NOMO-1 (cell line): ENCODE results near the gene MYCBPAP.
"Not testable (repeated sequence)": the region's sequence is repeated elsewhere in the genome, so short reads cannot be mapped to it uniquely, and the experiment has no call there.

Experiments
- DNase-seq, 2 experiments: peaks; one replicate each; lab custom pipeline; 2025; ENCODE audit not compliant: unreplicated experiment in 2 of 2; lab: John Stamatoyannopoulos, UW

The MYCBPAP gene

GRCh38 chr17:50470426-50470825, 37.8 kb upstream of the MYCBPAP start:
- no peak for DNase-seq

DNA sequence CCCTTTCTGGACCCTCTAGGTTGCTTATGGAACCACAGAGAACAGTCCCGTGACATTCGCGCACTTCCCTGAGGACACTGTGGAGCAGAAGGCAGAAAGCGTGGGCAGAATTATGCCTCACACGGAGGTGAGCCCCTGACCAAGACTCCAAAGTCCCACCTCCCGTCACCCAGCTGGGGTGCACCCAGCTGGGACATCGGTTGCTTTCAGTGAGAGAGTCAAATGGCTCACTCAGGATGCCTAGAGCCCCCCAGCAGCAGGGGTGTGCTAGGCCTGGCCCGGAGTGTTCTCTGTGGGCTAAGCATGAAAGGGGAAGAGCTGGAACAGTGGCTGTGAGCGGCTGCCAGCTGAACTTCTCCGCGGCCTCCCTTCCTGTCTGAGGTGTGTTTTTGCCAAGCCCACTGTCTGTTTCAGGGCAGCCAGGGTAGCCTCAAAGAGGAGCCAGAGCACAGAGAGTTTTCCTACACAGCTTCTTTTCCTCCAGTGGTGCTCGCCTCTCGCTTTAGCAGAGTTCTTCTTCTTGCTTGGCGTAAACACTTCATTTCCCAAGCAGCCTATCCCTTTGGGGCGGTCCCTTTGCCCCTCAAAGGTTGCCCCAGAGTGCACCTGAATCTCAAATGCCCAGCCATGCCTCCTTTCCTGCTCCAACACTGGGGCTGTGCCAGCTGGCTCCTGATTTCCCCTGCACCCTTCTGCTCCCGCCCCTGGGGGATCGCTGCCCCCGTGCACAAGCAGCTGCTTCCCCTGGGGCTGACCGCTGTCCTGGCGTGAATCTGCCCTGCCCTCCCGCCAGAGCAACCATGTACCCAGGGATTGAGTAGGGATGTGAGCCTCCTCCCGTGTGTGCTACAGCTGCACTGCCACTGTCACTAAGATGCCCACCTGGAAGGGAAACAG, 37.0 kb upstream of the MYCBPAP start:
- no peak for DNase-seq

- no peak for DNase-seq
These were observed 36.0 kb upstream of the MYCBPAP start for GRCh38 chr17:50472286-50472685.

DNA sequence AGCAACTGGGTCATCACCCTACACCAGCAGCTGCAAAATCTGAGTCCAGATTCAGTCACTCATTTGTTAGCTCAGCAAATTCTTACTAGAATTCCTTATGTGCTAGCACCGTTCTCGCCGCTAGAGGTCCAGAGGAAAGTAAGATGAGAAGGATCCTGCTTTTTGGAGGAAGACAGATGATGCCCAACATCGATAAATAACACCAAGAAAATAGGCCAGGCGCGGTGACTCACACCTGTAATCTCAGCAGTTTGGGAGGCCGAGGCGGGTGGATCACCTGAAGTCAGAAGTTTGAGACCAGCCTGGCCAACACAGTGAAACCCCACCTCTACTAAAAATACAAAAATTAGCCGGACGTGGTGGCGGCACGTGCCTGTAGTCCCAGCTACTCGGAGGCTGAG, 35.5 kb upstream of the MYCBPAP start:
- not testable (repeated sequence) for DNase-seq

DNA sequence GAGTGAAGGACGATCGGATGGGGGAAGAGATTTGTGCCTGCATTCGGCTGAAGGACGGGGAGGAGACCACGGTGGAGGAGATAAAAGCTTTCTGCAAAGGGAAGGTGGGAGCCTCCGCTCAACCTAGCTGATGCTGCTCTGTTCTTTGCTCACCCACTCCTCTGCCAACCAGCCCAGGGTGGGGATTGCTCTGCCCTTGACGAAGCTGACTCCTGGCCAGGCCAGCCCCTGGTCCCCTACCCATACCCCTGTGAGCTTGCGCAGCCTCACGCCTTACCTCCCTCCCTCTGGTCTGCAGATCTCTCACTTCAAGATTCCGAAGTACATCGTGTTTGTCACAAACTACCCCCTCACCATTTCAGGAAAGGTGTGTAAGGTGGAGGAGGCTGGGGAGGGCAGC, 34.3 kb upstream of the MYCBPAP start:
- DNase-seq: no peak

- no peak for DNase-seq
These were observed 33.7 kb upstream of the MYCBPAP start for GRCh38 chr17:50474523-50474922.

DNA sequence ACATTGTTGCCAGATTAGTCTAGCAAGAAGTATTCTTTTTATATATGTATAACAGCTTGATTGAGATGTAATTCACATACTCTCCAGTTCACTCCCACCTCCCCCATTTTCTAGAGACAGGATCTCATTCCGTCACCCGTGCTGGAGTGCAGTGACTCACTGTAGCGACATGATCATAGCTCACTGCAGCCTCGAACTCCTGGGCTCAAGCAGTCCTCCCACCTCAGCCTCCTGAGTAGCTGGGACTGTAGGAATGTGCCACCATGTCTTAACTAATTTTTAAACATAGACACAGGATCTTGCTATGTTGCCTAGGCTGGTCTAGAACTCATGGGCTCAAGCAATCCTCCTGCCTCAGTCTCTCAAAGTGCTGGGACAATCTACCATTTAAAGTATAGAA, 32.9 kb upstream of the MYCBPAP start:
- no peak for DNase-seq

GRCh38 chr17:50475775-50476544, 32.3 kb upstream of the MYCBPAP start:
- DNase-seq: not testable (repeated sequence)

- no peak for DNase-seq
These were observed 31.5 kb upstream of the MYCBPAP start for GRCh38 chr17:50476545-50477315.

DNA sequence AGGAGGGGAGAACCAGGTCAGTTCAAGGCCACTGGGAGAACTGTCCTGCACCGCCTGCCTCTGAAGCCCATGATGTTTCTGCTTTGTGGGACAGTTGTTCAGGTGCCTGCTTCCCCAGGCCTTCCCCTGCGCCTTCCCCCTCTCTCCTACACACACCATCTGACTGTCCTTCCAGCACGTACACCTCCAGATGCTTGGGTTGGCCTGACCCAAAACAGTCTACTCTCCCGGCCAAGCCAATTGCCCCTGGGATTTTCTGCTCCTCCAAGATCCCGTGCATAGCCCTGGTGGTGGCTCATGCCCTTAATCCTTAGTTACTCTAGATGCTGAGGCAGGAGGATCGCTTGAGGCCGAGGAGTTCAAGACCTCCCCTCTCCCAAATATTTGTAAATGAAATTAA, 30.3 kb upstream of the MYCBPAP start:
- no peak for DNase-seq

DNA sequence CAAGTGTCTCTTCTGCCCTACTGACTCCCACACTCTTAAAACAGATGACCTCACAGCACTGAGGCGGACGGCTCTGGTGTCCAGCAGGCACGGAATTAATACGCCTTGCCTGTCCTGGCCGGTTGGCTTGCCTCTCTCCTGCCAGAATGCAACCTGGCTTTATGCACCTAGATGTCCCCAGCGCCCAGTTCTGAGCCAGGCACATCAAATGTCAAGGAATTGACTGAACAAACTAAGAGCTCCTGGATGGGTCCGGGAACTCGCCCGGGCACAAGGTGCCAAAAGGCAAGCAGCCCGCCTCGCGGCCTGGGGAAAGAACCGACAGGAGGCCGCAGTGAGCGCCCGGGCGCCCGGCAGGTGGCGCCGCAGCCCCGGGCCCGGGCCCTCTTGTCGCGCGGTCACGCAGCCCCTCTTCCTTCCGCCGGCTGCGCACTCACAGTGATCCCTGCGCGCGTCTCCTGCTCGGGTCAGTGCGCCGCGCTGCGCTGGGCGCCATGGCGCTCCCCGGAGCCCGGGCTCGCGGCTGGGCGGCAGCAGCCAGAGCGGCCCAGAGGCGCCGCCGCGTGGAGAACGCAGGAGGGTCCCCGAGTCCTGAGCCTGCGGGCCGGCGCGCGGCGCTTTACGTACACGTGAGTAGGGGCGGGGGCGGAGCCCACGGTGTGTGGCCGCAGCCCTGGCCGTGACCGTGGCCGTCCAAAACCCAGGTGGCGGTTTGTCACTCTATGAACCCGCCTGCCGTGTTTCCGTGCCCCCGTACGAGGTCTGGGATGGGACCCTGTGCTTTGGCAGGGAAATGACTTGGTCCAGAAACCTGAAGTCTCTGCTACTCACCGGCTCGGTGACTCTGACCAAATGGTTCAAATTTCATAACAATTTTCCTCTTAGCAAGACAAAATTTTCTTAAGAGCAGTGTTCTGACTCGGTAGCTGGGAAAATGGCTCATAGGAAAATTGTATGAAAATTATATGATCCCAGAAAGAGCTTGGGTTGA, 29.6 kb upstream of the MYCBPAP start, which contains the start of gene RSAD1:
Gene RSAD1 (plus strand): TSS at position 470 of the 991 bp plus-strand sequence. CDS start 25 bp downstream, at position 495.
- peak; percentile 89 to 94 for DNase-seq

- peak; percentile 70 to 73 for DNase-seq
These were observed 28.6 kb upstream of the MYCBPAP start for GRCh38 chr17:50479522-50480141.

DNA sequence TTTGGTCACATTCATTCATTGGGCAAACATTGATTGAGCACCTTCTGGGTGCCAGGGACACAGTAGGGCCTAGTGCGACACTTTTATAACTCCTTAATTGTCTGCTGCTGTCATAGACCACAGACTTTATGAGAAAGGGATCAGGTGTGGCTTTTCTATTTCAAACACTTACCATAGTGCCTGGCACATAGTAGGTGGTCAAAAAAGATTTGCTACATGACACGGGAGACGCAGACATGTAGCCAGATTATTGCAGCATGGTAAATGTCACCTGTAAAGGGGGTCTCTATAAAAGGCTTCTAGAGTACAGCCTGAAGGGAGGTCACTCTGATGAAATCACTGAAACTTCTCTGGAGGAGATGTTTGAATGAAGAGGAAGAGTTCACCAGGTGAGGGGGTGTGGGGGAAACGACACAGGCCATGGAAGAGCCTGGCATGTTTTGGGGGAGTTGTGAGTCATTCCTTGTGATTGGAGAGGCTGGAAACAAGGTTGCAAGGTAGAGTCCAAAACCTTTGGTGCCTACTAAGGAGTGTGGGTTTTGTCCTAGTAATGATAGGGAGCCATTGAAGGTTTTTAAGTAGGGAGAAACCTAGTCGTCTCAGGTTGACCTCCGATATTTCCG, 28.0 kb upstream of the MYCBPAP start:
- DNase-seq: no peak

- peak; percentile 43 to 71 for DNase-seq
These were observed 27.3 kb upstream of the MYCBPAP start for GRCh38 chr17:50480854-50481490.

DNA sequence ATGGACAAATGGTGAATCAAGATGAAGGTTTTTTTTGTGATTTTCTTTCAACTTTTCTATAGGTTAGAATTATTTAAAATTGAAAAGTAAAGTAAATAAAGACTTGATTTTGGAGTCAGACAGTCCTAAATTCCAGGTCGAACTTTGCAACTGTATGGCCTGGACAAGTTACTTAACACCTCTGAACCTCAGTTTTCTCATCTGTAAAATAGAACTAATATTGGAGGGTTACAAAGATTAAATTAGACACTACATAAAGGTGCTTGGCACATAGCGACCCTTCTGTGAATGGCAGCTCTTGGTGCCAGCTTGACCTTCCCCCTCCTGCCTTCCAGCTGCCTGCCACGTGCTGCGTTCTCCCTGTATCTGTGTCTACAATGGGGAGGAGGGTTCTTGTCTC, 26.6 kb upstream of the MYCBPAP start:
- no peak for DNase-seq

- DNase-seq: no peak
These were observed 26.1 kb upstream of the MYCBPAP start for GRCh38 chr17:50482110-50482509.

DNA sequence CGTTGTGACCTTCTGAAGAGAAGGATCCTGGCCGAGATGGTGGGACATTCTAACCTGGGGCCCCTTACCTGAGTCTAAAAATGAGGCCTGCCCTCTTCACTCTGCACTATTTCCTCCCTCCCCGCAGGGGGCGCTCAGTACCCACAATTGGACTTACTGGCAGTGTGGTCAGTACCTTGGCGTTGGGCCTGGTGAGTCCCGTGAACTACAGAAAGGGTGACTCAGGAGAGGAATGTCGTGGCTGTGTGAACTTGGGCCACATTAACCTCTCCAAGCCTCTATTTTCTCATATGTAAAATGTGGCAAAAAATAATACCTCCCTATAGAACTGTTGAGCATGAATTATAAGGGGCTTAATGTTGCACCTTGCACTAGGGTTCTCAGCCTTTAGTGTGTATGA, 25.7 kb upstream of the MYCBPAP start:
- DNase-seq: peak; percentile 57 to 62

GRCh38 chr17:50483266-50483665, 25.0 kb upstream of the MYCBPAP start:
- DNase-seq: no peak
